ENCODE measurements around the gene MPND.

MPND gene

DNA sequence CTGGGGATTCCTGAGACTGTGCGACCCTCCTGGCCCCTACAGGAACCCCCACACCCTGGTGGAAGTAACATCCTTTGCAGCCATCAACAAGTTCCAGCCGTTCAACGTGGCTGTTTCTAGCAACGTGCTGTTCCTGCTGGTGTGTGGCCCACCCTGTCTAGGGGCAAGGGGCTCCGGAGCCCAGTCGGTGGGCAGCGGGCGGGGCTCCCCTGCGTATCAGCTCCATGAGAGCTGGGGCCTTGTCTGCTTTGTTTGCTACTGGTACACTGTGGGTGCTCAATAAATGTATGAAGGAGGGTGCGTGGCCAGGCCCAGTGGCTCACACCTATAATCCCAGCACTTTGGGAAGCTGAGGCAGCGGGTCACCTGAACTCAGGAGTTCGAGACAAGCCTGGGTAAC, 10.9 kb downstream of the MPND start:
- H3K27ac ChIP-seq, result no peak overlapping the region
- no peak overlapping the region for H3K4me2 ChIP-seq
- H3K27me3 ChIP-seq (ENCODE audit: insufficient read depth, low read depth), result no peaks in the 10 kb centered on the region
- H3K4me3 ChIP-seq (IDR thresholded peaks at IDR 0.05; ENCODE audit: insufficient read depth, low read depth, low read length), result no peak overlapping the region
- no peaks in the 10 kb centered on the region for H3K4me1 ChIP-seq (ENCODE audit: low read depth, poor library complexity, severe bottlenecking)
- H3K9ac ChIP-seq, result no peak overlapping the region
- H2AFZ ChIP-seq (ENCODE audit: low read depth), result no peak overlapping the region
- TF ChIP-seq, protein P1, sequence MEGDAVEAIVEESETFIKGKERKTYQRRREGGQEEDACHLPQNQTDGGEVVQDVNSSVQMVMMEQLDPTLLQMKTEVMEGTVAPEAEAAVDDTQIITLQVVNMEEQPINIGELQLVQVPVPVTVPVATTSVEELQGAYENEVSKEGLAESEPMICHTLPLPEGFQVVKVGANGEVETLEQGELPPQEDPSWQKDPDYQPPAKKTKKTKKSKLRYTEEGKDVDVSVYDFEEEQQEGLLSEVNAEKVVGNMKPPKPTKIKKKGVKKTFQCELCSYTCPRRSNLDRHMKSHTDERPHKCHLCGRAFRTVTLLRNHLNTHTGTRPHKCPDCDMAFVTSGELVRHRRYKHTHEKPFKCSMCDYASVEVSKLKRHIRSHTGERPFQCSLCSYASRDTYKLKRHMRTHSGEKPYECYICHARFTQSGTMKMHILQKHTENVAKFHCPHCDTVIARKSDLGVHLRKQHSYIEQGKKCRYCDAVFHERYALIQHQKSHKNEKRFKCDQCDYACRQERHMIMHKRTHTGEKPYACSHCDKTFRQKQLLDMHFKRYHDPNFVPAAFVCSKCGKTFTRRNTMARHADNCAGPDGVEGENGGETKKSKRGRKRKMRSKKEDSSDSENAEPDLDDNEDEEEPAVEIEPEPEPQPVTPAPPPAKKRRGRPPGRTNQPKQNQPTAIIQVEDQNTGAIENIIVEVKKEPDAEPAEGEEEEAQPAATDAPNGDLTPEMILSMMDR (conservative IDR thresholded peaks at IDR 0.05; ENCODE audit: low read depth, low read length), result no peak
- no peaks in the 10 kb centered on the region for H3K79me2 ChIP-seq (ENCODE audit: insufficient read depth, low read depth)
- H4K20me1 ChIP-seq (ENCODE audit: insufficient read depth), result no peaks in the 10 kb centered on the region
- no peaks in the 10 kb centered on the region for H3K36me3 ChIP-seq (ENCODE audit: insufficient read depth)

DNA sequence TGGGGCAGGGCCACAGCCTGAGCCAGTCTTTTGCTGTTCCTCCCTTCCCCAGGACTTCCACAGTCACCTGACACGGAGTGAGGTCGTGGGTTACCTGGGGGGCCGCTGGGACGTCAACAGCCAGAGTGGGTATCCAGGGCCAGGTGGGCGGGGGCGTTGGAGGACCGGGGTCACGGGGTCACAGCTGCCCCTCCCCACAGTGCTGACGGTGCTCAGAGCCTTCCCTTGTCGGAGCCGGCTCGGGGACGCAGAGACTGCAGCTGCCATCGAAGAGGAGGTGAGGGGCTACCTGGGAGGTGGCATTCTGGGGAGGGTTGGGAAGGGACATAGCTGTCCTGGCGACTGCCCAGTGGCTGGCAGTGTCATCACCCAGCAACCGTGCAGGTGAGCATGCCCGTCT, 11.5 kb downstream of the MPND start:
- Histone ChIP-seq H3K27ac (no peak overlapping the region), H3K4me1 (ENCODE audit: low read depth, poor library complexity, severe bottlenecking) (no peaks in the 10 kb centered on the region), H3K4me2 (no peak overlapping the region), H3K36me3 (ENCODE audit: insufficient read depth) (no peaks in the 10 kb centered on the region), H3K9ac (no peak overlapping the region), H3K79me2 (ENCODE audit: insufficient read depth, low read depth) (no peaks in the 10 kb centered on the region), H4K20me1 (ENCODE audit: insufficient read depth) (no peaks in the 10 kb centered on the region), H3K4me3 (IDR thresholded peaks at IDR 0.05; ENCODE audit: insufficient read depth, low read depth, low read length) (no peak overlapping the region), H2AFZ (ENCODE audit: low read depth) (no peak overlapping the region), H3K27me3 (ENCODE audit: insufficient read depth, low read depth) (no peaks in the 10 kb centered on the region)
- TF ChIP-seq, protein P1 (conservative IDR thresholded peaks at IDR 0.05; ENCODE audit: low read depth, low read length), result no peak

DNA sequence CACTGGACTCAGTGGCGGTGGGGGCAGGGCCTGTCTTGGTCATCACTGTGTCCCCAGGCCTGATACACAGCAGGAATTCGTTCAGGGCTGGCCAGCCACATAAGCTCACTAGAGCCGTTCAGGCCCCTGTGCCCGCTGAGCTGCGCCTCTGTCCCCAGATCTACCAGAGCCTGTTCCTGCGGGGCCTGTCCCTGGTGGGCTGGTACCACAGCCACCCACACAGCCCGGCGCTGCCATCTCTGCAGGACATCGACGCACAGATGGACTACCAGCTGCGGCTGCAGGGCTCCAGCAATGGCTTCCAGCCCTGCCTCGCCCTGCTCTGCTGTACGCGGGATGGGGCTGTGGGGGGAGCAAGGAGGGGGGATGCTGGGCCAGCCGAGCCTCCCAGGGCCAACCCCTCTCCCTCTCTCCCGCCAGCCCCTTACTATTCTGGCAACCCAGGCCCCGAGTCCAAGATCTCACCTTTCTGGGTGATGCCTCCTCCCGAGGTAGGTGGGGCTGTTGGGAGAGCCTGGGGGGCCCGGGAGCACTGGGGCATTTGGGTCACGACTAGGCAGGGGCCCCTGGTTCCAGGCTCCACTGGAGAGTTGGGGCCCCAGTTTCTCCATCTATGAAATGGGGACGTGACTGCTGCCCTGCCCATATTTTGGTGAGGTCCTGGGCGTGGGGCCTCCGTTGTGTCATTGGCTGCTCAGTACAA, 13.9 kb downstream of the MPND start:
- no peak overlapping the region for H2AFZ ChIP-seq (ENCODE audit: low read depth)
- no peaks in the 10 kb centered on the region for H3K36me3 ChIP-seq (ENCODE audit: insufficient read depth)
- no peaks in the 10 kb centered on the region for H3K79me2 ChIP-seq (ENCODE audit: insufficient read depth, low read depth)
- H3K4me1 ChIP-seq (ENCODE audit: low read depth, poor library complexity, severe bottlenecking), result no peaks in the 10 kb centered on the region
- H3K27ac ChIP-seq, result no peak overlapping the region
- H3K4me2 ChIP-seq, result no peak overlapping the region
- no peaks in the 10 kb centered on the region for H4K20me1 ChIP-seq (ENCODE audit: insufficient read depth)
- no peak overlapping the region for H3K4me3 ChIP-seq (IDR thresholded peaks at IDR 0.05; ENCODE audit: insufficient read depth, low read depth, low read length)
- no peaks in the 10 kb centered on the region for H3K27me3 ChIP-seq (ENCODE audit: insufficient read depth, low read depth)
- H3K9ac ChIP-seq, result no peak overlapping the region
- TF ChIP-seq, protein P1 (conservative IDR thresholded peaks at IDR 0.05; ENCODE audit: low read depth, low read length), result no peak

DNA sequence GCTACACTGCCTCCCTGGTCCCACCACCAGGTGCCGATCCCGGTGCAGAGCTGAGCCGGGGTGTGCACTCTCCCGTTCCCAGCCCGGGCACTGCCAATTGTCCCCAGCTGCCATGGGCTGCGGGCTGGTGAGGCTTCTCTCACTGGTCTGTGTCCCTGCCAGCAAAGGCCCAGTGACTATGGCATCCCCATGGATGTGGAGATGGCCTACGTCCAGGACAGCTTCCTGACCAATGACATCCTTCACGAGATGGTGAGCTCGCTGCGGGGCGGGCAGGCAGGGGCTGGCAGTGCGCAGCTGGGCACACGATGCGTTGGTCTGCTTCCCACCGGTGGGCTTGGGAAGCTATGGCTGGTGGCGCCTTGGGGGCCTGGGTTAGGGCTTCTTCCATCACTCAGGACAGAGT, 14.6 kb downstream of the MPND start:
- H3K36me3 ChIP-seq (ENCODE audit: insufficient read depth), result no peaks in the 10 kb centered on the region
- no peaks in the 10 kb centered on the region for H3K79me2 ChIP-seq (ENCODE audit: insufficient read depth, low read depth)
- H2AFZ ChIP-seq (ENCODE audit: low read depth), result no peak overlapping the region
- H3K4me2 ChIP-seq, result no peak overlapping the region
- H3K4me1 ChIP-seq (ENCODE audit: low read depth, poor library complexity, severe bottlenecking), result no peaks in the 10 kb centered on the region
- no peak overlapping the region for H3K9ac ChIP-seq
- H3K27me3 ChIP-seq (ENCODE audit: insufficient read depth, low read depth), result no peaks in the 10 kb centered on the region
- TF ChIP-seq, protein P1 (conservative IDR thresholded peaks at IDR 0.05; ENCODE audit: low read depth, low read length), result no peak
- no peak overlapping the region for H3K4me3 ChIP-seq (IDR thresholded peaks at IDR 0.05; ENCODE audit: insufficient read depth, low read depth, low read length)
- no peaks in the 10 kb centered on the region for H4K20me1 ChIP-seq (ENCODE audit: insufficient read depth)
- no peak overlapping the region for H3K27ac ChIP-seq

Data from KMS-11 (cell line).